ENCODE data around the gene RFX2.
"Not testable (repeated sequence)": the region's sequence is repeated elsewhere in the genome, so short reads cannot be mapped to it uniquely, and the experiment has no call there.

RFX2 gene

DNA sequence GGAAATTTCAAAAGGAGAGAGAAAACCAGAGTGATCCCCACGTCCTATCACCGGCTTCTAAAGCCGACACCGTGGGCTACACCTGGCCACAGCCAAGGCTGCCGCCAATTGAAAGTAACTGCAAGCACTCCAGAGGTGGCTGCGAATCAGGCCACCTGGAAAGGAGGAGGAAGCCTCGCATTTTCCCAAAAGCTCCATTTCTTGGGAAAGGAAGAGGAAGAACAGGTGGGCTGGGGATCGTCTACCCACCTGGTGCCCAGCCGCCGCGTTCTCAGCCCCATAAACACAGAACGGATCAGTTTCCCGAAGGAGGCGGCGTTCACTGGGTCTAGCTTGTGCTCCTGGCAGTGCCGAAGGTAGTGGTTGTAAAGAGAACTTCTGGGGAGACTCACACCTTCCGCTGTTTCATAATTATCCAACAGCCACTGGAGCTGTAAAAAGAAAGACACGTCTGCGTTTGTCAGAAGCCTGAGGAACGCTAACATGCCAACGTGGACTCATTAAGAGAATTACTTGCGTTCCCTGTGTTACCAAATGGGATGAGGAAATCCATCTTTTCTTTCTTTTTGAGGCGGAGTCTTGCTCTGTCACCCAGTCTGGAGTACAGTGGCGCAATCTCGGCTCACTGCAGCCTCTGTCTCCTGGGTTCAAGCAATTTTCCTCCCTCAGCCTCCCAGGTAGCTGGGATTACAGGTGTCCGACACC lies 94.3 kb downstream of the RFX2 start:
- in situ Hi-C loops (cut with HindIII; ENCODE audit: low pct_unique_long_range_greater_than_20kb, low sequenced_read_pairs), result no loop called here
- TF ChIP-seq JUND (IDR thresholded peaks at IDR 0.05; ENCODE audit: low read depth), result no peak
- no peak for DNase-seq (ENCODE audit: low read depth in 1 of 2, low spot score in 1 of 2)

DNA sequence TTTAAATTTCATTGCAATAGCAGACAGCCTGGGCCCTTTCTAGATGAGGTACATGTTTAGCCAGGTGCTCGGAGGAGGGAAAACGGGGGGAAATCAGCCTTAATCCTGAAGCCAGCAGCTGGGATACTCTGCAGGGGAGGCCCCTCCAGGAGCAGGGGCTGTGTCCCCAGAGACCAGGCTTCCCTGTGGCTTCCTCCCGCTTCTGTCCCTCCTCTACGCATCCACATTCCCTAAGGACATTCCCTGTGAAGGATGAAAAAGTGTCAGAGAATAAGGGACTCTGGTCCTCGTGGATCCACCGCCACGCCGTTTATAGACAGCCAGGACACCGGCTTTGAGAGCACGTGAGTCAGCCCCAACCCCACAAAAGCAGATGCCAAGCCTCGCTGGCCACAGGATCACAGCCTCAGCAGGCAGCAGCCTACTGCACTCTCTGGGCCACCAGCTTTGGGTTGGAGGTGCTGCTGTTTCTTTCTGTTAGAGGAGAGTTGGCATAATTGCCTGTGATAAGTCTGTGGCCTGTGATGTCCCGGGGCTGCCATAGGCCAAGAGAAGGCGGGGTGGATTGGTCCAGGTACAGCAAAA lies 95.7 kb downstream of the RFX2 start:
- DNase-seq (ENCODE audit: low read depth in 1 of 2, low spot score in 1 of 2), result no peak
- in situ Hi-C loops (cut with HindIII; ENCODE audit: low pct_unique_long_range_greater_than_20kb, low sequenced_read_pairs), result no loop called here
- TF ChIP-seq JUND (IDR thresholded peaks at IDR 0.05; ENCODE audit: low read depth), result no peak

DNA sequence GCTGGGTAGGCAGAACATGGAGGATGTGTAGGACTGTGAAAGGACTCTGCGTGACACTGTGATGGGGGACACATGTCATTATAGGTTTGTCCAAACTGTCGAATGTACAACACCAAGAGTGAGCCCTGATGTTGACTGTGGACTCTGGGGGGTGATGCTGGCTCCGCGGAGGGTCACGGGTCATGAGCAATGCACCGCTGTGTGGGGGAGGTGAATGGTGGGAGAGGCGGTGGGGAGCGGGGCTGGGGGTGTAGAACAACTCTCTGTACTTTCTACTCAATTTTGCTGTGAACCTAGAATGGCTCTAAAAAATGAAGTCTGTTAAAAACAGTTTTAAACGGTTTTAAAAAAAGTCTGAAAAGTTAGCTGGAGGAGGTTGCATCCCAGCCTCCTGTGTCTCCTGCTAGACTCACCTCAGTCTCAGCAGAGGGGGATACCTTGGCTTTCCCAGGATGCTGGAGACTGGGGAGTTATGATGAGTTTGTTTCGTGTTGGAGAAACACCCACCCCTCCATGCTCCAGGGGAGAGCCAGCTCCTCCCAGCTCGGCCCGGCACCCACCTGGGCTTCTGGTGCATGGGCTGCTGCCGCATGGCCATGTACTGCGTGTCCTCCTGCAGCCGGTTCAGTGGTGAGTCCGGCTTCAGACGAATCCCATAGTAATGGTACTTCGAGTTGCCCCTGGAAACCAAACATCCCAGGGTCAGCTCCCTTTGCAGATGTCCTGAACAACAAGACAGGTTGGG lies 97.7 kb downstream of the RFX2 start:
- TF ChIP-seq JUND (IDR thresholded peaks at IDR 0.05; ENCODE audit: low read depth), result no peak
- in situ Hi-C loops (cut with HindIII; ENCODE audit: low pct_unique_long_range_greater_than_20kb, low sequenced_read_pairs), result no loop called here
- DNase-seq (ENCODE audit: low read depth in 1 of 2, low spot score in 1 of 2), result no peak

DNA sequence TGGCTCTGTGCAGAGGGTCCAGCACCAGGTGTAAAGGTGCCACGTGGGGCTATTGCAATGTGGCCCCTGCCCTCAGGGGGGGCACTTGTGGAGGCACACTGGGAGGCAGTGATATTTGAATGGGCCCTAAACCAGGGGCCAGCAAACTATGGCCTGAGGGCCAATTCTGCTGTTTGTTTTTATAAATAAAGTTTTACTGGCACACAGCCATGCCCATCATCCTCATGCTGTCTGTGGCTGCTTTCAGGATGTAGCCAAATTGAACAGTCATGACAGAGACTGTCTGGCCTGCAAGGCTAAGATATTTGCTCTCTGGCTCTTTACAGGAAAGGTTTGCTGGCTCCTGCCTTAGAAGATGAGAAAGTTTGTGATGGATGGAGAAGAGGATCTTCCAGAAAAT lies 98.5 kb downstream of the RFX2 start:
- in situ Hi-C loops (cut with HindIII; ENCODE audit: low pct_unique_long_range_greater_than_20kb, low sequenced_read_pairs), result no loop called here
- TF ChIP-seq JUND (IDR thresholded peaks at IDR 0.05; ENCODE audit: low read depth), result no peak
- DNase-seq (ENCODE audit: low read depth in 1 of 2, low spot score in 1 of 2), result no peak

DNA sequence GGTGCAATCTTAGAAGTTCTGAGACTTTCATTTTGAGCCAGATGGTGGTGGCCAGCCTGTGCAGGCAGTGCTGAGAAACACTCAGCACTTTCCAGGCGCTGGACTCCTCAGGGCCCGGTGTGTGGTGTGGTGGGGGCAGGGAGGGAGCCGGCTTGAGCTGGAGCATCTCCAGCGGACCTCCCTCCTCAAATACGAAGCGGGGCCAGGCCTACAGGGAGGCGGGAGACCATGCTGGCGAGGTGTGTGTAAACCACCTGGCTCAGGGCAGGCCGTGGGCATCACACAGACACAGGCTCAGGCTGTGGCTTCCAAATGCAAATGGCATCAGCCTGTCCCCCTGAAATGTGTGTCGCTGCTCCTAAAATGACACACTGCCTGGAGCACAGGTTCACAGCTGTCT lies 99.1 kb downstream of the RFX2 start:
- DNase-seq (ENCODE audit: low read depth in 1 of 2, low spot score in 1 of 2), result no peak
- TF ChIP-seq JUND (IDR thresholded peaks at IDR 0.05; ENCODE audit: low read depth), result no peak
- in situ Hi-C loops (cut with HindIII; ENCODE audit: low pct_unique_long_range_greater_than_20kb, low sequenced_read_pairs), result no loop called here

DNA sequence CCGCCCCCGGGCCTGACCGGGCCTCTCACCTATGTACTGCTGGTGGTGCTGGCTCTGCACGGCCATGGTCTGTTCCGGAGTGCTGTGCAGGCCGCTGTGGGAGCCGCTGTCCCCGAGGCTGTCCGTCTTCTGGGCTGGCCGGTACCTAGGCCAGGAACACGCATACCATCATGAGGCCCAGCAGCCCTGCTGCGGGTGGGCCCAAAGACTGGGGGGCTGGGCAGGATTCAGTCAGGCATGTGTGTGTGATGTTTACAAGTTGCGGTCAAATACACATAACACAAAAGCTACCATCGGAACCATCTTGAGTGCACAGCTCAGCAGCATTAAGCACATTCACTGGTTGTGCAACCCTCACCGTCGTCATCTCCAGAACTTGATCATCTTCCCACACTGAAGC lies 100.2 kb downstream of the RFX2 start:
- TF ChIP-seq JUND (IDR thresholded peaks at IDR 0.05; ENCODE audit: low read depth), result no peak
- no peak for DNase-seq (ENCODE audit: low read depth in 1 of 2, low spot score in 1 of 2)
- in situ Hi-C loops (cut with HindIII; ENCODE audit: low pct_unique_long_range_greater_than_20kb, low sequenced_read_pairs), result no loop called here

DNA sequence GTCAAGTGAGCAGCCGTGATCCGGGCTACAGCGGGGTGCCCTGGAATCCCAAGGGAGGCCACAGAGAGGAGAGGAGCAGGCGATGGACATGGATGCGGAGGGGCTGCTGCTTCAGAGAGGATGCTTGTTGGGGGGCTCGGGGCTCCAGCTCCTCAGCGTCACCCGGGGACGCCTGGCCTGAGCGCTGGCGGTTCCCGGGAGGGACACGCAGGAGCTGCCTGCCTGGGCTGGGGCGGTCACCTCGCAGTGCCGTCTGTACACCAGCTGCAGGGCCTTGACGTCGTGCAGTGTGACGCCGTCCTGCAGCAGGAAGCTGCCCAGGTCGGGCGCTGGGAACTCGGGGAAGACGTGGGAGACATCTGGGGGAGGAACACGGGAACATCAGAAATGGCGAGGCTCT lies 102.4 kb downstream of the RFX2 start:
- DNase-seq (ENCODE audit: low read depth in 1 of 2, low spot score in 1 of 2), result no peak
- TF ChIP-seq JUND (IDR thresholded peaks at IDR 0.05; ENCODE audit: low read depth), result no peak
- in situ Hi-C loops (cut with HindIII; ENCODE audit: low pct_unique_long_range_greater_than_20kb, low sequenced_read_pairs), result no loop called here

DNA sequence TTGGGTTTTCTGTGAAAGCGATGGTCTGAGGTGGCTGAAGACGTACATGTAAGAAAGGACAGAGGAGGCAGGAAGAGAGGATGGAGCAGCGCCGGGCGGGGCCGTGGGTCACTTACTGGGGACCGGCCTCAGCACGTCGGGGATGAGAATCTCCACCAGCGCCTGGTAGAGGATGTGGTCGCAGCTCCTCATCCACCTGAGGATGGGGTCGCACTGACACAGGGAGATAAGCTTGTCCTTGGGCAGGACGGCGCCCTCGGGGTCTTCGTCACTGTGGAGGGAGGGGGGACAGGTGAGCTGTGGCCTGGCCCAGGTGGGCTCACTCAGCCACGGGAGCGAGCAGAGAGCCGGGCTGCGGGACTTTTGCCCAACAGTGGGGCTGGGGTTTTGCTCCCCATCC lies 103.4 kb downstream of the RFX2 start:
- in situ Hi-C loops (cut with HindIII; ENCODE audit: low pct_unique_long_range_greater_than_20kb, low sequenced_read_pairs), result no loop called here
- DNase-seq (ENCODE audit: low read depth in 1 of 2, low spot score in 1 of 2), result no peak

DNA sequence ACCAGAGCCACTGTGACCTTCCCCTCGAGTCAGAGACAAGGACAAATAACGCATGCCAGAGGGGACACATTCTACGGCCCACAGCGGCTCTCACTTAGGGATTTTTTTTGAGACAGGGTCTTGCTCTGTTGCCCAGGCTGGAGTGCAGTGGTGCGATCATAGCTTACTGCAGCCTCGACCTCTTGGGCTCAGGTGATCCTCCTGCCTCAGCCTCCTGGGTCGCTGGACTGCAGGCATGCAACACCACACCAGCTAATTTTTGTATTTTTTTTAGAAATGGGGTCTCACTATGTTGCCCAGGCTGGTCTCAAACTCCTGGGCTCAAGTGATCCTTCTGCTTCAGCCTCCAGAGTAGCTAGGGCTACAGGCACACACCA lies 104.2 kb downstream of the RFX2 start:
- DNase-seq (ENCODE audit: low read depth in 1 of 2, low spot score in 1 of 2), result not testable (repeated sequence)

More for the DNA sequence above, 103.4 kb downstream of the RFX2 start:
- TF ChIP-seq JUND (IDR thresholded peaks at IDR 0.05; ENCODE audit: low read depth), result no peak

DNA sequence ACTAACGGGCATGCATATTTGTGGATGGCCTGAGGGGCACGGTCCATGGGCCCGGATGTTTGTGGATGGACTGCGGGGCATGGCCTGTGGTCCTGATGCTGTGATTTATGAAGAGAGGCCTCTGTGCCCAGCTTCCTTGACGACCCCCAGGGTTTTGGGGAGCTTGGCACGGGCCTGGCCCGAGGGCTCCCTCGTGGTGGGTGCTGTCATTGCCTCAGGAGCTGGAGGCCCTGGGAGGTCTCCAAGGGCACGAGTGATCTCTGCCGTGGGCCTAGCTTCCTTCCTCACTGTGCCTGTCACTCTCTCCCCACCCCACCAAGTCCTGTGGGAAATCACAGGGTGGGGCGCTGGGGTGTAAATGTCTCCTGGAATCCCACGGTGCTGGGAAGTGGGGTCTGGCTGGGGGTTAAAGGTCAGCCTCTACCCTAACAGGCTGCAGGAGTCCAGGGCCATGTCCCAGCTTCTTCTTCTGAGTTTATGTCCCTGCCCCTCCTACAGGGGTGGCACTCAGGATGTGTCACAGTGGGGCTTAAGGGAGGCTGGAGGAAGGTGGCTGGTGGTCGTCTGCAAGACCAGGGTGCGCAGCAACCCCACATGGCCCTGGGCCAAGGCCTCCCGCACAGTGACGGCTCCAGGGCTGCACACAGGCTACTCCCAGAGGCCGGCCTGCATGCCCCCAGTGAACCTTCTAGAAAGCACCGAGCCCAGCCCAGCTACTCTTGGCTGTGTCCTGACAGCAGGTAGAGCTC lies 104.8 kb downstream of the RFX2 start:
- no peak for TF ChIP-seq JUND (IDR thresholded peaks at IDR 0.05; ENCODE audit: low read depth)
- in situ Hi-C loops (cut with HindIII; ENCODE audit: low pct_unique_long_range_greater_than_20kb, low sequenced_read_pairs), result no loop called here
- DNase-seq (ENCODE audit: low read depth in 1 of 2, low spot score in 1 of 2), result no peak

More for the DNA sequence above, 104.2 kb downstream of the RFX2 start:
- in situ Hi-C loops (cut with HindIII; ENCODE audit: low pct_unique_long_range_greater_than_20kb, low sequenced_read_pairs), result not testable (repeated sequence)

DNA sequence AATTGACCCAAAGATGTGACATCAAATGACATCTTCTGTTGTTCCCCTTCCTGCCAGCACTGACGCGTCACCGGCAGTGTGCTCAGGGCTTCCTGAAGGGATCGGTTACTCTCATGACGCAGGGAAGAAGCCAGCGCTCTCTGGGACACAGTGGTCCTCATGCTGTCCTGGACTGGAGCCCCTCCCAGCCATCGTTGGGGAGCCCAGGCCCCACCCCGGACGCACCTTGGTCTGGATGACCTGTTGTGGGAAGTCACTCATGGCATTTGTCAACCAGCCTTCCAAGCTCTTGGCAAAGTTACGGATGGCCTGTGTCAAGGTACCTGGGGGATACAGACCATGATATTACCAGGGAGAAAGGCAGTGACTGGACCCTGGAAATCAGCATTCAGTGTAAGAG lies 106.3 kb downstream of the RFX2 start:
- TF ChIP-seq JUND (IDR thresholded peaks at IDR 0.05; ENCODE audit: low read depth), result no peak
- in situ Hi-C loops (cut with HindIII; ENCODE audit: low pct_unique_long_range_greater_than_20kb, low sequenced_read_pairs), result no loop called here
- DNase-seq (ENCODE audit: low read depth in 1 of 2, low spot score in 1 of 2), result no peak

DNA sequence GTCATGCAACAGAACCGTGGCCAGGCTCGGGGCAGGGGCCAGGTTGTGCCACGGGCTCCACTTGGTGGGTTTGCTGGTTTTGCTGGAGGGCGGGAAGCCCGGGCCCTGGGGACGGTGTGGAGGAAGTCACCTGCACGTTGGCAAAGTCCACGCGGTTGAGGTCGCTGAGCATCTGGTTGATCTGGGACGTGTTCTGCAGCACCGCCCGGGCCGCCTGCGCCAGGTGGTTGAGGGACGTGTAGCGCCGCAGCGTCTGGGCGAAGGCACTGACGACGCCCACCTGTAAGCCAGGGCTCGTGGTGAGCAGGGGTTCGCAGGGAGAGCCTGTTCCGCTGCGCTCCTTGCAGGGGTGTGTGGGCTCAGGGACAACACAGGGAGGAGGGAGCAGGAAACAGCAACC lies 107.7 kb downstream of the RFX2 start:
- TF ChIP-seq JUND (IDR thresholded peaks at IDR 0.05; ENCODE audit: low read depth), result no peak
- no peak for DNase-seq (ENCODE audit: low read depth in 1 of 2, low spot score in 1 of 2)
- in situ Hi-C loops (cut with HindIII; ENCODE audit: low pct_unique_long_range_greater_than_20kb, low sequenced_read_pairs), result no loop called here

Data from T47D (cell line).